ENCODE results near the gene EIF2S3.

- TF ChIP-seq, protein P1, sequence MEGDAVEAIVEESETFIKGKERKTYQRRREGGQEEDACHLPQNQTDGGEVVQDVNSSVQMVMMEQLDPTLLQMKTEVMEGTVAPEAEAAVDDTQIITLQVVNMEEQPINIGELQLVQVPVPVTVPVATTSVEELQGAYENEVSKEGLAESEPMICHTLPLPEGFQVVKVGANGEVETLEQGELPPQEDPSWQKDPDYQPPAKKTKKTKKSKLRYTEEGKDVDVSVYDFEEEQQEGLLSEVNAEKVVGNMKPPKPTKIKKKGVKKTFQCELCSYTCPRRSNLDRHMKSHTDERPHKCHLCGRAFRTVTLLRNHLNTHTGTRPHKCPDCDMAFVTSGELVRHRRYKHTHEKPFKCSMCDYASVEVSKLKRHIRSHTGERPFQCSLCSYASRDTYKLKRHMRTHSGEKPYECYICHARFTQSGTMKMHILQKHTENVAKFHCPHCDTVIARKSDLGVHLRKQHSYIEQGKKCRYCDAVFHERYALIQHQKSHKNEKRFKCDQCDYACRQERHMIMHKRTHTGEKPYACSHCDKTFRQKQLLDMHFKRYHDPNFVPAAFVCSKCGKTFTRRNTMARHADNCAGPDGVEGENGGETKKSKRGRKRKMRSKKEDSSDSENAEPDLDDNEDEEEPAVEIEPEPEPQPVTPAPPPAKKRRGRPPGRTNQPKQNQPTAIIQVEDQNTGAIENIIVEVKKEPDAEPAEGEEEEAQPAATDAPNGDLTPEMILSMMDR (IDR thresholded peaks at IDR 0.05): peak in 4 of 7 experiments; percentile 12 to 42 (median 16)
- no peak for TF ChIP-seq POLR2A (IDR thresholded peaks at IDR 0.05)
Measured at GRCh38 chrX:24081661-24082154, 27.0 kb downstream of the EIF2S3 start.

All from stomach (tissue), 4 donors.